ENCODE data around the gene TMEM165. TPM values are rescaled to one million over a fixed set of nuclear protein-coding genes. Genes with fewer than 3 reads are reported as not detected.

Gene TMEM165
- total RNA-seq, 2 donors from 2014 or later: 70.0 to 80.0 TPM

GRCh38 chr4:55440786-55441185 lies 45.0 kb downstream of the TMEM165 start:
- no peaks in the 10 kb centered on the region for H3K27me3 ChIP-seq
- no peaks in the 10 kb centered on the region for H3K4me1 ChIP-seq
- no peak for DNase-seq
- H3K27ac ChIP-seq: no peak overlapping the region
- H3K36me3 ChIP-seq: no peaks in the 10 kb centered on the region
- TF ChIP-seq CTCF (IDR thresholded peaks at IDR 0.05): no peak
- intact Hi-C loops (cut with DNase I): no loop called here
- H3K9ac ChIP-seq (ENCODE audit: low read depth in 2 of 2, low read length in 2 of 2): no peak overlapping the region
- H3K4me3 ChIP-seq: no peak overlapping the region
- no peaks in the 10 kb centered on the region for H3K9me3 ChIP-seq

- no peak for TF ChIP-seq CTCF (IDR thresholded peaks at IDR 0.05)
- H3K9ac ChIP-seq (ENCODE audit: low read depth in 2 of 2, low read length in 2 of 2): no peak overlapping the region
- no peaks in the 10 kb centered on the region for H3K36me3 ChIP-seq
- H3K9me3 ChIP-seq: no peaks in the 10 kb centered on the region
- H3K27me3 ChIP-seq: no peaks in the 10 kb centered on the region
- DNase-seq: no peak
- no peaks in the 10 kb centered on the region for H3K4me1 ChIP-seq
- intact Hi-C loops (cut with DNase I): no loop called here
- no peak overlapping the region for H3K4me3 ChIP-seq
- no peak overlapping the region for H3K27ac ChIP-seq
Measured at GRCh38 chr4:55442541-55442940, 46.8 kb downstream of the TMEM165 start.

GRCh38 chr4:55444827-55445226 lies 49.1 kb downstream of the TMEM165 start:
- no peaks in the 10 kb centered on the region for H3K27me3 ChIP-seq
- H3K9ac ChIP-seq (ENCODE audit: low read depth in 2 of 2, low read length in 2 of 2): no peak overlapping the region
- TF ChIP-seq CTCF (IDR thresholded peaks at IDR 0.05): no peak
- H3K9me3 ChIP-seq: no peaks in the 10 kb centered on the region
- no peak overlapping the region for H3K27ac ChIP-seq
- no peaks in the 10 kb centered on the region for H3K4me1 ChIP-seq
- DNase-seq: no peak
- H3K36me3 ChIP-seq: no peaks in the 10 kb centered on the region
- intact Hi-C loops (cut with DNase I): no loop called here
- H3K4me3 ChIP-seq: no peak overlapping the region

- Histone ChIP-seq H3K4me1 (no peaks in the 10 kb centered on the region), H3K9me3 (no peaks in the 10 kb centered on the region), H3K4me3 (no peak overlapping the region), H3K9ac (ENCODE audit: low read depth in 2 of 2, low read length in 2 of 2) (no peak overlapping the region), H3K27ac (no peak overlapping the region), H3K36me3 (no peaks in the 10 kb centered on the region), H3K27me3 (no peaks in the 10 kb centered on the region)
- intact Hi-C loops (cut with DNase I): no loop called here
- DNase-seq: no peak
- TF ChIP-seq CTCF (IDR thresholded peaks at IDR 0.05): no peak
Measured at GRCh38 chr4:55445921-55446577, 50.3 kb downstream of the TMEM165 start.

GRCh38 chr4:55446578-55446922 lies 50.8 kb downstream of the TMEM165 start:
- H3K27ac ChIP-seq: no peak overlapping the region
- TF ChIP-seq CTCF (IDR thresholded peaks at IDR 0.05): no peak
- H3K9me3 ChIP-seq: no peaks in the 10 kb centered on the region
- H3K4me3 ChIP-seq: no peak overlapping the region
- H3K9ac ChIP-seq (ENCODE audit: low read depth in 2 of 2, low read length in 2 of 2): no peak overlapping the region
- no peak for DNase-seq
- H3K36me3 ChIP-seq: no peaks in the 10 kb centered on the region
- no peaks in the 10 kb centered on the region for H3K27me3 ChIP-seq
- H3K4me1 ChIP-seq: no peaks in the 10 kb centered on the region
- intact Hi-C loops (cut with DNase I): no loop called here
